IMR-90 (cell line): Measurements from ENCODE around the gene DIP2C. TPM values are rescaled to one million over a fixed set of nuclear protein-coding genes. Genes with fewer than 3 reads are reported as not detected.

ENCODE experiments used
- ATAC-seq: fragments of 200-7000 bp; cut with Tn5 transposase; 2 replicates; pipeline ENCODE4 v1.9.1; 2020; ENCODE audit warnings: low read depth, mild to moderate bottlenecking, moderate library complexity
- BruUV-seq: library from RNA; stranded (reverse); fragments of 400-500 nt; replicated peaks from 2 replicates; lab custom pipeline; 2021; lab: Mats Ljungman, UMichigan
- CTCF ChIA-PET: fragments of 300-600 bp; formaldehyde crosslinking; extraction: SDS; loops from one replicate; lab custom pipeline; 2021; ENCODE audit warnings: antibody characterized with exemption; lab: Yijun Ruan, JAX
- POLR2A ChIA-PET: fragments of 300-600 bp; sonication (Branson Sonifier 250); formaldehyde crosslinking; loops from one replicate; lab custom pipeline; 2022; ENCODE audit warnings: antibody characterized with exemption; ENCODE audit not compliant: unreplicated experiment; lab: Charles Lee
- DNase-seq: peaks from one replicate; pipeline ENCODE4 v3.0.0; 2013
- H2AFZ ChIP-seq: replicated peaks from 2 replicates; pipeline ENCODE3; 2013; ENCODE audit warnings: low read length, mild to moderate bottlenecking; ENCODE audit not compliant: poor library complexity
- H2AK5ac ChIP-seq: 2 replicates; pipeline ENCODE4 v1.6.1; 2013; ENCODE audit warnings: low read depth, low read length, inconsistent platforms
- H2AK9ac ChIP-seq: replicated peaks from 2 replicates; pipeline ENCODE3; 2013; ENCODE audit warnings: mild to moderate bottlenecking, low read depth, low read length, moderate library complexity; ENCODE audit not compliant: poor library complexity
- H2BK120ac ChIP-seq: 2 replicates; pipeline ENCODE4 v1.6.1; 2013; ENCODE audit warnings: low read depth, low read length, inconsistent platforms
- H2BK15ac ChIP-seq: 3 replicates; pipeline ENCODE4 v1.6.1; 2013; ENCODE audit warnings: low read depth, low read length, inconsistent platforms
- H2BK20ac ChIP-seq: 2 replicates; pipeline ENCODE4 v1.6.1; 2013; ENCODE audit warnings: low read depth, mild to moderate bottlenecking, inconsistent platforms, low read length, moderate library complexity
- H2BK5ac ChIP-seq: 2 replicates; pipeline ENCODE4 v1.6.1; 2013; ENCODE audit warnings: mild to moderate bottlenecking, low read depth, low read length, inconsistent platforms; ENCODE audit not compliant: poor library complexity, severe bottlenecking
- H3K14ac ChIP-seq: replicated peaks from 2 replicates; pipeline ENCODE4 v1.6.1; 2013; ENCODE audit warnings: low read depth, low read length, inconsistent platforms
- H3K18ac ChIP-seq: 2 replicates; pipeline ENCODE4 v1.6.1; 2013; ENCODE audit warnings: low read depth, low read length, control low read depth
- H3K23ac ChIP-seq: 2 replicates; pipeline ENCODE4 v1.6.1; 2013; ENCODE audit warnings: low read depth, low read length, inconsistent platforms
- H3K27ac ChIP-seq: 2 replicates; pipeline ENCODE4 v1.5.1; 2013; ENCODE audit warnings: mild to moderate bottlenecking, control low read depth, low read length; ENCODE audit not compliant: insufficient read depth
- H3K27me3 ChIP-seq: 2 replicates; pipeline ENCODE4 v1.6.1; 2013; ENCODE audit warnings: low read length; ENCODE audit not compliant: control insufficient read depth, insufficient read depth
- H3K36me3 ChIP-seq: 2 replicates; pipeline ENCODE4 v1.6.1; 2013; ENCODE audit warnings: low read length, mixed read lengths; ENCODE audit not compliant: control insufficient read depth, insufficient read depth
- H3K4ac ChIP-seq: 2 replicates; pipeline ENCODE4 v1.6.1; 2013; ENCODE audit warnings: low read depth, low read length, inconsistent platforms
- H3K4me1 ChIP-seq: 2 replicates; pipeline ENCODE4 v1.6.1; 2013; ENCODE audit warnings: low read length, mixed read lengths; ENCODE audit not compliant: control insufficient read depth, insufficient read depth
- H3K4me2 ChIP-seq: 2 replicates; pipeline ENCODE4 v1.6.1; 2013; ENCODE audit warnings: low read depth, mild to moderate bottlenecking, control low read depth, low read length, moderate library complexity
- H3K4me3 ChIP-seq: 2 replicates; pipeline ENCODE4 v1.5.1; 2013; ENCODE audit warnings: low read depth, mild to moderate bottlenecking, control low read depth, low read length, moderate library complexity; ENCODE audit not compliant: insufficient read depth
- H3K56ac ChIP-seq: 2 replicates; pipeline ENCODE4 v1.6.1; 2013; ENCODE audit warnings: low read length, inconsistent platforms; ENCODE audit not compliant: insufficient read depth; ENCODE audit errors: extremely low read depth
- H3K79me1 ChIP-seq, 2 experiments: 2 replicates each; pipeline ENCODE4 v1.6.1; 2013; ENCODE audit warnings: low read length in 2 of 2, inconsistent platforms in 1 of 2, low read depth in 1 of 2
- H3K9ac ChIP-seq: 2 replicates; pipeline ENCODE4 v1.6.1; 2013; ENCODE audit warnings: low read depth, low read length, control low read depth
- H3K9me1 ChIP-seq: 2 replicates; pipeline ENCODE4 v1.6.1; 2013; ENCODE audit warnings: low read length, inconsistent platforms; ENCODE audit not compliant: insufficient read depth
- H3K9me3 ChIP-seq: 2 replicates; pipeline ENCODE4 v1.6.1; 2013; ENCODE audit warnings: low read length; ENCODE audit not compliant: control insufficient read depth, insufficient read depth
- H4K20me1 ChIP-seq: 2 replicates; pipeline ENCODE4 v1.6.1; 2013; ENCODE audit warnings: low read length, inconsistent platforms; ENCODE audit not compliant: insufficient read depth
- H4K5ac ChIP-seq: 2 replicates; pipeline ENCODE4 v1.6.1; 2013; ENCODE audit warnings: mild to moderate bottlenecking, low read depth, low read length, control low read depth
- H4K8ac ChIP-seq, 2 experiments: 2 replicates each; pipeline ENCODE4 v1.6.1; 2013; ENCODE audit warnings: low read depth in 2 of 2, low read length in 2 of 2, control low read depth in 1 of 2, inconsistent platforms in 1 of 2
- H4K91ac ChIP-seq: 2 replicates; pipeline ENCODE4 v1.6.1; 2013; ENCODE audit warnings: low read depth, low read length, inconsistent platforms; ENCODE audit not compliant: insufficient read depth
- BHLHE40 ChIP-seq: fragments of 150-350 bp; IDR thresholded peaks from 2 replicates; pipeline ENCODE4 v1.6.1; 2016; ENCODE audit warnings: mild to moderate bottlenecking, low read depth, low read length
- MAFK ChIP-seq: IDR thresholded peaks from 2 replicates; pipeline ENCODE4 v1.6.1; 2012; ENCODE audit warnings: low read depth, low read length, improper control_type of control experiment
- NFE2L2 ChIP-seq: fragments of 150-350 bp; IDR thresholded peaks from 2 replicates; pipeline ENCODE4 v1.6.1; 2016; ENCODE audit warnings: low read depth, mild to moderate bottlenecking, low read length
- POLR2A ChIP-seq: IDR thresholded peaks from 2 replicates; pipeline ENCODE4 v1.6.1; 2012; ENCODE audit warnings: mild to moderate bottlenecking, low read depth, low read length
- RAD21 ChIP-seq: IDR thresholded peaks from 2 replicates; pipeline ENCODE4 v1.6.1; 2012; ENCODE audit warnings: low read length, improper control_type of control experiment
- USF2 ChIP-seq: fragments of 150-350 bp; IDR thresholded peaks from 2 replicates; pipeline ENCODE4 v1.6.1; 2017; ENCODE audit warnings: mild to moderate bottlenecking, antibody characterized with exemption, low read length, low read depth
- WGBS, 2 experiments: methylation state at CpG; one replicate each; pipeline versions ENCODE4 v1.1.5 to v1.1.7; 2013; ENCODE audit warnings: missing lambda C conversion rate in 2 of 2; ENCODE audit not compliant: insufficient read length in 1 of 2; ENCODE audit errors: extremely low coverage in 2 of 2; 5-methylcytosine and 5-hydroxymethylcytosine counted together
- dilution Hi-C: fragments of 300-500 bp; cut with HindIII; formaldehyde crosslinking; loops from one replicate; pipeline ENCODE4 v1.14.3; 2018; ENCODE audit warnings: low sequenced_read_pairs; ENCODE audit not compliant: unreplicated experiment
- in situ Hi-C: fragments of 300-500 bp; cut with MboI; formaldehyde crosslinking; loops from 3 replicates; pipeline ENCODE4 v1.14.3; 2019; ENCODE audit warnings: low sequenced_read_pairs, inconsistent platforms, mixed read lengths
- intact Hi-C: fragments of 100-400 bp; cut with micrococcal nuclease; formaldehyde crosslinking; loops from 2 replicates; pipeline ENCODE4 v1.10.0; 2022
- polyA plus RNA-seq, 3 experiments: library from polyadenylated mRNA; depleted of rRNA; stranded (reverse); fragments of >200 nt; gene quantifications; 2 replicates each; pipeline ENCODE4 v1.2.3, GENCODE V29; 2012; ENCODE audit warnings: low replicate concordance in 1 of 3
- total RNA-seq: library from RNA; depleted of rRNA; stranded (reverse); fragments of >200 nt; gene quantifications from 2 replicates; pipeline ENCODE4 v1.2.3, GENCODE V29; 2012

Gene DIP2C
- total and polyA plus RNA-seq, 2 of the 4 experiments (the other 2 are of a cell fraction): 8.6 to 17.3 TPM

- peaks cover 24 to 81% of the 10 kb centered on the region in 2 experiments for H3K79me1 ChIP-seq
- no peak overlapping the region for H2BK120ac ChIP-seq
- H3K14ac ChIP-seq: no peak overlapping the region
- intact Hi-C loops (loop anchor here (5.0 kb wide), 1 partner anchor 83 kb away; no protein-coding TSS in a partner anchor), dilution Hi-C loops (no loop called here), in situ Hi-C loops (loop anchor here (25.0 kb wide), 1 partner anchor 168 kb away; no protein-coding TSS in a partner anchor)
- H4K20me1 ChIP-seq: peaks cover 80% of the 10 kb centered on the region
- no TSS peak for BruUV-seq
- H3K36me3 ChIP-seq: 0 out of 2 replicates have a peak, but pooled peaks cover 2% of the 10 kb centered on the region
- no peak overlapping the region for H3K4me3 ChIP-seq
- no peaks in the 10 kb centered on the region for H3K9me3 ChIP-seq
- H3K4ac ChIP-seq: no peak overlapping the region
- no peak overlapping the region for H2BK15ac ChIP-seq
- no peak for DNase-seq
- no peak for ATAC-seq
- no peaks in the 10 kb centered on the region for H3K27me3 ChIP-seq
- ChIA-PET POLR2A (no interaction called here), CTCF (no interaction called here)
- no peak overlapping the region for H3K18ac ChIP-seq
- H2AFZ ChIP-seq: no peak overlapping the region
- H4K91ac ChIP-seq: no peak overlapping the region
- H2BK5ac ChIP-seq: no peak overlapping the region
- H3K4me2 ChIP-seq: no peak overlapping the region
- no peak overlapping the region for H2BK20ac ChIP-seq
- H4K5ac ChIP-seq: no peak overlapping the region
- no peak overlapping the region for H4K8ac ChIP-seq
- H3K56ac ChIP-seq: no peak overlapping the region
- no peak overlapping the region for H3K27ac ChIP-seq
- peaks cover 27% of the 10 kb centered on the region for H3K4me1 ChIP-seq
- 93% methylated on average over 8 of the region's 12 CpGs; no CpG with 5 or more reads in 1 of the 2 experiments for WGBS, 2 experiments
- TF ChIP-seq POLR2A (no peak), BHLHE40 (no peak), MAFK (no peak), RAD21 (no peak), NFE2L2 (no peak), USF2 (no peak)
- H3K23ac ChIP-seq: no peak overlapping the region
- H3K9ac ChIP-seq: no peak overlapping the region
- H2AK9ac ChIP-seq: no peak overlapping the region
- peaks cover 32% of the 10 kb centered on the region for H3K9me1 ChIP-seq
- no peak overlapping the region; the same call in 1 of the 2 replicates for H2AK5ac ChIP-seq
These were observed 8.7 kb downstream of the DIP2C start for GRCh38 chr10:680745-681144.
